ENCODE data around the gene EXOC3L2. TPM values are rescaled to one million over a fixed set of nuclear protein-coding genes. Genes with fewer than 3 reads are reported as not detected.

EXOC3L2 gene
- total RNA-seq (not detected), polyA plus RNA-seq (not detected)

GRCh38 chr19:45245334-45245787 is at the start of gene EXOC3L2:
Gene EXOC3L2, minus strand, starts transcription at chr19:45245407. Its CDS starts 6,362 bp downstream, at chr19:45239045.
- H3K9me3 ChIP-seq (ENCODE audit: low read length): no peaks in the 10 kb centered on the region
- Mint-ChIP-seq H3K27me3 (peaks cover 8 to 14% of the 10 kb centered on the region in 2 donors), H3K9me3 (no peaks in the 10 kb centered on the region), H3K27ac (peak within 1 kb of the TSS in 1 of 8 donors; percentile 82), H3K4me3 (no peak within 1 kb of the TSS), H3K36me3 (no peaks in the 10 kb centered on the region), H3K4me1 (peaks cover 4 to 16% (median 4%) of the 10 kb centered on the region in 3 donors)
- H3K27me3 ChIP-seq (ENCODE audit: insufficient read depth, low read length, poor library complexity, severe bottlenecking): no peaks in the 10 kb centered on the region
- ChIA-PET CTCF (no interaction called here), POLR2A (no interaction called here)
- H3K27ac ChIP-seq (ENCODE audit: low read depth, low read length): peak within 1 kb of the TSS; percentile 51
- DNase-seq: no peak
- H3K4me3 ChIP-seq (ENCODE audit: low read length): no peak within 1 kb of the TSS
- H3K36me3 ChIP-seq (ENCODE audit: insufficient read depth, low read length): no peaks in the 10 kb centered on the region
- H3K4me1 ChIP-seq (ENCODE audit: insufficient read depth, low read length): no peaks in the 10 kb centered on the region

- CTCF ChIA-PET: no interaction called here
These were observed 49.3 kb upstream of the EXOC3L2 start for GRCh38 chr19:45294291-45295029.

GRCh38 chr19:45293682-45294081 is 48.5 kb upstream of the EXOC3L2 start:
- Mint-ChIP-seq H3K27ac (no peak overlapping the region), H3K4me3 (no peak overlapping the region), H3K27me3 (peaks cover 0 to 2% of the 10 kb centered on the region in 2 donors), H3K36me3 (peaks cover 25 to 74% (median 26%) of the 10 kb centered on the region in 3 donors), H3K4me1 (no peaks in the 10 kb centered on the region), H3K9me3 (peaks cover 0 to 4% (median 0%) of the 10 kb centered on the region in 5 donors)
- DNase-seq: no peak
- POLR2A ChIA-PET: no interaction called here
- Histone ChIP-seq H3K9me3 (ENCODE audit: low read length) (no peaks in the 10 kb centered on the region), H3K27me3 (ENCODE audit: insufficient read depth, low read length, poor library complexity, severe bottlenecking) (no peaks in the 10 kb centered on the region), H3K4me3 (ENCODE audit: low read length) (no peak overlapping the region), H3K27ac (ENCODE audit: low read depth, low read length) (no peak overlapping the region), H3K36me3 (ENCODE audit: insufficient read depth, low read length) (peaks cover 16% of the 10 kb centered on the region), H3K4me1 (ENCODE audit: insufficient read depth, low read length) (no peaks in the 10 kb centered on the region)
- CTCF ChIA-PET: no interaction called here

More at GRCh38 chr19:45294291-45295029, 49.3 kb upstream of the EXOC3L2 start:
- Histone ChIP-seq H3K9me3 (ENCODE audit: low read length) (no peaks in the 10 kb centered on the region), H3K4me1 (ENCODE audit: insufficient read depth, low read length) (no peaks in the 10 kb centered on the region), H3K27ac (ENCODE audit: low read depth, low read length) (no peak overlapping the region), H3K36me3 (ENCODE audit: insufficient read depth, low read length) (peaks cover 16% of the 10 kb centered on the region), H3K27me3 (ENCODE audit: insufficient read depth, low read length, poor library complexity, severe bottlenecking) (no peaks in the 10 kb centered on the region), H3K4me3 (ENCODE audit: low read length) (no peak overlapping the region)
- POLR2A ChIA-PET: no interaction called here
- peak overlapping the region in 1 of 8 donors; percentile 70 for H3K27ac Mint-ChIP-seq
- no peaks in the 10 kb centered on the region for H3K4me1 Mint-ChIP-seq
- H3K27me3 Mint-ChIP-seq: peaks cover 0 to 2% of the 10 kb centered on the region in 2 donors
- peaks cover 25 to 77% (median 27%) of the 10 kb centered on the region in 3 donors for H3K36me3 Mint-ChIP-seq
- H3K9me3 Mint-ChIP-seq: peaks cover 0 to 4% (median 0%) of the 10 kb centered on the region in 5 donors
- no peak for DNase-seq
- no peak overlapping the region for H3K4me3 Mint-ChIP-seq

- ChIA-PET CTCF (no interaction called here), POLR2A (no interaction called here)
- no peaks in the 10 kb centered on the region for H3K4me1 Mint-ChIP-seq
- H3K9me3 Mint-ChIP-seq: peaks cover 0 to 4% (median 0%) of the 10 kb centered on the region in 5 donors
- no peak for DNase-seq
- H3K4me3 Mint-ChIP-seq: no peak overlapping the region
- no peaks in the 10 kb centered on the region for H3K9me3 ChIP-seq (ENCODE audit: low read length)
- no peak overlapping the region for H3K27ac ChIP-seq (ENCODE audit: low read depth, low read length)
- peaks cover 16% of the 10 kb centered on the region for H3K36me3 ChIP-seq (ENCODE audit: insufficient read depth, low read length)
- H3K27me3 Mint-ChIP-seq: peaks cover 0 to 2% of the 10 kb centered on the region in 2 donors
- no peaks in the 10 kb centered on the region for H3K4me1 ChIP-seq (ENCODE audit: insufficient read depth, low read length)
- no peaks in the 10 kb centered on the region for H3K27me3 ChIP-seq (ENCODE audit: insufficient read depth, low read length, poor library complexity, severe bottlenecking)
- peaks cover 24 to 69% (median 26%) of the 10 kb centered on the region in 3 donors for H3K36me3 Mint-ChIP-seq
- H3K4me3 ChIP-seq (ENCODE audit: low read length): no peak overlapping the region
- H3K27ac Mint-ChIP-seq: no peak overlapping the region
These were observed 46.6 kb upstream of the EXOC3L2 start for GRCh38 chr19:45291834-45292233.

GRCh38 chr19:45290381-45290931 is 45.2 kb upstream of the EXOC3L2 start:
- no peaks in the 10 kb centered on the region for H3K4me1 Mint-ChIP-seq

GRCh38 chr19:45283443-45284033 is 38.3 kb upstream of the EXOC3L2 start:
- H3K27ac ChIP-seq (ENCODE audit: low read depth, low read length): no peak overlapping the region
- ChIA-PET CTCF (no interaction called here), POLR2A (no interaction called here)
- no peaks in the 10 kb centered on the region for H3K36me3 ChIP-seq (ENCODE audit: insufficient read depth, low read length)
- Mint-ChIP-seq H3K4me3 (no peak overlapping the region), H3K27me3 (no peaks in the 10 kb centered on the region), H3K9me3 (no peaks in the 10 kb centered on the region), H3K27ac (no peak overlapping the region), H3K36me3 (peaks cover 17 to 60% (median 22%) of the 10 kb centered on the region in 3 donors), H3K4me1 (no peaks in the 10 kb centered on the region)
- no peak for DNase-seq
- H3K4me1 ChIP-seq (ENCODE audit: insufficient read depth, low read length): no peaks in the 10 kb centered on the region
- H3K9me3 ChIP-seq (ENCODE audit: low read length): no peaks in the 10 kb centered on the region
- H3K4me3 ChIP-seq (ENCODE audit: low read length): no peak overlapping the region
- no peaks in the 10 kb centered on the region for H3K27me3 ChIP-seq (ENCODE audit: insufficient read depth, low read length, poor library complexity, severe bottlenecking)

More at GRCh38 chr19:45290381-45290931, 45.2 kb upstream of the EXOC3L2 start:
- Mint-ChIP-seq H3K27me3 (peaks cover 0 to 2% of the 10 kb centered on the region in 2 donors), H3K36me3 (peaks cover 27 to 69% (median 30%) of the 10 kb centered on the region in 3 donors), H3K4me3 (no peak overlapping the region), H3K9me3 (peaks cover 0 to 4% (median 0%) of the 10 kb centered on the region in 5 donors), H3K27ac (no peak overlapping the region)
- Histone ChIP-seq H3K27ac (ENCODE audit: low read depth, low read length) (no peak overlapping the region), H3K4me3 (ENCODE audit: low read length) (no peak overlapping the region), H3K4me1 (ENCODE audit: insufficient read depth, low read length) (no peaks in the 10 kb centered on the region), H3K9me3 (ENCODE audit: low read length) (no peaks in the 10 kb centered on the region), H3K27me3 (ENCODE audit: insufficient read depth, low read length, poor library complexity, severe bottlenecking) (no peaks in the 10 kb centered on the region), H3K36me3 (ENCODE audit: insufficient read depth, low read length) (peaks cover 16% of the 10 kb centered on the region)
- CTCF ChIA-PET: no interaction called here
- no peak for DNase-seq
- POLR2A ChIA-PET: no interaction called here

- Histone ChIP-seq H3K4me3 (ENCODE audit: low read length) (no peak overlapping the region), H3K27me3 (ENCODE audit: insufficient read depth, low read length, poor library complexity, severe bottlenecking) (no peaks in the 10 kb centered on the region), H3K4me1 (ENCODE audit: insufficient read depth, low read length) (no peaks in the 10 kb centered on the region), H3K9me3 (ENCODE audit: low read length) (no peaks in the 10 kb centered on the region), H3K36me3 (ENCODE audit: insufficient read depth, low read length) (no peaks in the 10 kb centered on the region), H3K27ac (ENCODE audit: low read depth, low read length) (no peak overlapping the region)
- H3K4me1 Mint-ChIP-seq: no peaks in the 10 kb centered on the region
- no peak overlapping the region for H3K4me3 Mint-ChIP-seq
- H3K36me3 Mint-ChIP-seq: peaks cover 10 to 64% (median 17%) of the 10 kb centered on the region in 3 donors
- POLR2A ChIA-PET: no interaction called here
- no peaks in the 10 kb centered on the region for H3K9me3 Mint-ChIP-seq
- no peak overlapping the region for H3K27ac Mint-ChIP-seq
- no peaks in the 10 kb centered on the region for H3K27me3 Mint-ChIP-seq
- CTCF ChIA-PET: no interaction called here
- DNase-seq: no peak
These were observed 35.3 kb upstream of the EXOC3L2 start for GRCh38 chr19:45280471-45280961.

GRCh38 chr19:45279587-45280192 is 34.5 kb upstream of the EXOC3L2 start:
- H3K27me3 ChIP-seq (ENCODE audit: insufficient read depth, low read length, poor library complexity, severe bottlenecking): no peaks in the 10 kb centered on the region
- H3K27ac Mint-ChIP-seq: peak overlapping the region in 1 of 8 donors; percentile 38
- no peaks in the 10 kb centered on the region for H3K27me3 Mint-ChIP-seq
- no peak overlapping the region for H3K27ac ChIP-seq (ENCODE audit: low read depth, low read length)
- ChIA-PET POLR2A (no interaction called here), CTCF (no interaction called here)
- peaks cover 6 to 68% (median 17%) of the 10 kb centered on the region in 3 donors for H3K36me3 Mint-ChIP-seq
- no peaks in the 10 kb centered on the region for H3K36me3 ChIP-seq (ENCODE audit: insufficient read depth, low read length)
- H3K4me1 ChIP-seq (ENCODE audit: insufficient read depth, low read length): no peaks in the 10 kb centered on the region
- no peak for DNase-seq
- no peak overlapping the region for H3K4me3 ChIP-seq (ENCODE audit: low read length)
- no peaks in the 10 kb centered on the region for H3K9me3 ChIP-seq (ENCODE audit: low read length)
- no peaks in the 10 kb centered on the region for H3K9me3 Mint-ChIP-seq
- H3K4me3 Mint-ChIP-seq: no peak overlapping the region
- H3K4me1 Mint-ChIP-seq: no peaks in the 10 kb centered on the region

Data from CD8-positive, alpha-beta memory T cell (primary cell).